T47D (cell line): Measurements from ENCODE around the gene RUVBL2.

Experiments used
- DNase-seq, 2 experiments: peaks; one replicate each; pipeline versions ENCODE4 v3.0.0 to v3.0.0-alpha.2; 2011 to 2012; ENCODE audit warnings: low read depth in 1 of 2, low spot score in 1 of 2
- JUND ChIP-seq: IDR thresholded peaks from 2 replicates; pipeline ENCODE4 v1.6.1; 2012; ENCODE audit warnings: low read depth
- in situ Hi-C: cut with HindIII; loops from 2 replicates; pipeline ENCODE4 v1.10.0; 2016; ENCODE audit warnings: low sequenced_read_pairs, low pct_unique_long_range_greater_than_20kb

RUVBL2 gene

GRCh38 chr19:48959341-48960239 is 34.1 kb upstream of the RUVBL2 start:
- in situ Hi-C loops: no loop called here
- no peak for TF ChIP-seq JUND
- no peak for DNase-seq

GRCh38 chr19:48961051-48961649 is 32.5 kb upstream of the RUVBL2 start:
- in situ Hi-C loops: no loop called here
- TF ChIP-seq JUND: no peak
- no peak for DNase-seq

- TF ChIP-seq JUND: no peak
- in situ Hi-C loops: no loop called here
- no peak for DNase-seq
Measured at GRCh38 chr19:48961673-48962028, 32.0 kb upstream of the RUVBL2 start.

DNA sequence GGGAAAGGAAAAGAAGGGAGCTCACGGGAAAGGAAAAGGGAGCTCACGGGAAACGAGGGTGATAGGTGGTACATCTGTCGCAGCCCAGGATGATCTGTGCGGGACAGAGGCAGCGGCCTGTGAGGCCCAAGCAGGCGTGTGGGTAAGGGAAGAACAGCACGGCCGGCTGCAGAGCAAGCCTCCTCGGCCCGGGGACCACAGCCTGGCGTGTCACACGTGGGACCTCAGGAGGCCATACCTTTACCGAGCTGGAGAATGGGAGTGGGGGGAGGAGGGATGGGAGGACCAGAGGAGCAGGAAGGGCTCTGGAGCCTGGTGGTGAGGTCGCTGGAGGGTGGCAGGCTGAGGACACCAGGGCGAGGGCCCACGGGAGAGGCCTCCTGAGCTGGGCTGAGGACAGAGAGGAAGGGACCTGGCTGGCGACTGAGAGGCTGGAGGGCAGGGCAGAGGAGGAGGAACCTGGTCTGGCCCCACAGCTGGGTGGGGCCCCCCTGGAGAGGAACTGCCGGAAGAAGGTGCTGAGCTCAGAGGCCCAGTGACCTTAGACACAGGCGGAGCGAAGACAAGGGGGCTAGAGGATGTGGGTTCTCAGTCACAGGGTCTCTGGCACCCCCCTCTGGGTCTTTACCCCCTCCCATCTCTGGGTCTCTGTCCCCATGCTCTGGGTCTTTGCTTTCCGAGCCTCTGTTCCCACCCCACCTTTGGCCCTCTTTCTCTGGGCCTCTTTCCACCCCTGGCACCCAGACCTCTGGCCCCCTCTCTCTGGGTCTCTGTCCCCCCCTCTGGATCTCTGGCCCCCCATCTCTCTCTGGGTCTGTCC is 31.4 kb upstream of the RUVBL2 start:
- in situ Hi-C loops: no loop called here
- no peak for TF ChIP-seq JUND
- DNase-seq: no peak

GRCh38 chr19:48962849-48963165 is 30.9 kb upstream of the RUVBL2 start:
- no peak for TF ChIP-seq JUND
- in situ Hi-C loops: no loop called here
- DNase-seq: no peak

DNA sequence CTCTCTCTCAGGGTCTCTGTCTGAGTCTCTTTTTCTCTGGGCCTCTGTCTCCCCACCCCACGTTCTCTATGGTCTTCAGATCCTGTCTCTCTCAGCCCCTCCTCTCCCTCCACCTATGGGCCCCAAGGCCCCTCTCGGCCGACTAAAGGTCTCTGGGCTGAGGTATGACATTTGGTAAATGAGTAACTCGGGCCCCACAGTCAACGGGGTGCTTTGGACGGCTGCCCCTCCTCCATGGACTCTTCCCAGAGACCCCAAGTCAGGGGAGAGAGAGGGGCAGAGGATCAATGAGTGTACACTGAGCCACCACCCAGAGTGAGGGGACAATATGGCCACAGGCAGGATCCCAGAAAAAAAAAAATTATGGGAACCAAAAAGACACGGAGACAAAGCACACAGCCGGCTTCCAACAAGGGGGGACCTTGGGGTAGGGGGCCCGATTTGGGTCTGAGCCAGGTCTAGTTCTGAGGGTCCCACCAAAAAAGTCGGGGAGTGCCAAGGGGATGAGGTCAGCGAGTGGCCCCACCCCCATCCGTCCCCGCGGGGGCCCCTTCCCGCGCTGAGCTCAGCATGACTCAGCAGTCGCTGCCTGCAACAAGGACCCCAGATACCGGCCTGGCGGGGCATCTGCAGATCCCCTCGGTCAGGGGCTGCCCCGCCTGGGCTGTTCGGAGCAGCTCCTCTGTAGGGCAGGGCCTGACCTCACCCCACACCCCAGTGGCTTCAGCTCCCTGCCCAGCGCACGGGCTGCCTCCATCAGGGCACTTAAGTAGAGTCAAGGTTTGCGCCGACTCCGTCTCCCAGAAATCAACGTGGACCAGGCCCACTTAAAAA is 30.1 kb upstream of the RUVBL2 start:
- in situ Hi-C loops: no loop called here
- TF ChIP-seq JUND: no peak
- no peak for DNase-seq

DNA sequence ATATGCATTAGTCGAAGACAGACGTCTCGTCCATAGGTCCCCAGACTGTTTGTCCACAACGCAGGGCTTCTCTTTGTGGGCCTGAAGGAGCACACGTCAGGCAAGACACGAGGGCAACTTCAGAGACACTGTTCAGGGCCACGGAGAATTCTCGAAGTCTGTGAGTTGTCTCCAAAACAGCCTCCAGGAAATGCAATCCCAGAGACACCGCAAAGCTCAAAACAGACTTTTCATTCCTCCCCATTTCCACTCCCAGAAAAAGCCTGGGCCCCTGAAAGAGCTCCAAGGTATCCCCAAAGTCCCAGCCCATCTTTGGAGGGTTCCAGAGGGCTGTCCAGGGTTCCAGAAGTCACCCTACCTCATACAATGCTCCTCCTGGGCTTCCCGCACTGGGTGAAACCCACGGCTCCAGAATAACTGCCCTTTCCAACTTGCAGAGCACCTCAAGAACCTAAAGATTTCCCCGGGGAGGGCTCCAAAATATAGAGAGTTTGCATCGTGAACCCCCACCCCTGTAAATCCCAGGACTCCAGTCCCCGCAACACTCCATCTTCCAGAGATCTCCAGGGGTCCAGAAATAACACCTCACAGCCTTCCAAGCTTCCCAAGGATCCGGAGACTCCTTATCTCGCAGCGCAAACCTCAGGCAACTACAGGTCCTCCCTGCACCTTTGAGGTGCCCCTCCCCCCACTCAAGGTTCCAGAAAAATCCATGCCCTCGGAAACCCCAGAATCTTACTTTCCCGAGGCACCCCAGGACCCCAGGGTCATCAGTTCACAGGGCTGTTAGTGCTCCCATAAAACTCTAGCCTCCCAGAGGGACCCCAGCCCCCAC is 29.3 kb upstream of the RUVBL2 start:
- in situ Hi-C loops: no loop called here
- TF ChIP-seq JUND: no peak
- no peak for DNase-seq

GRCh38 chr19:48965040-48965805 is 28.5 kb upstream of the RUVBL2 start, which contains the start of gene FTL:
Gene FTL, plus strand, starts transcription at chr19:48965309. Its CDS starts 199 bp downstream, at chr19:48965508.
- TF ChIP-seq JUND: no peak
- in situ Hi-C loops: no loop called here
- DNase-seq: peak; percentile 91 to 96

DNA sequence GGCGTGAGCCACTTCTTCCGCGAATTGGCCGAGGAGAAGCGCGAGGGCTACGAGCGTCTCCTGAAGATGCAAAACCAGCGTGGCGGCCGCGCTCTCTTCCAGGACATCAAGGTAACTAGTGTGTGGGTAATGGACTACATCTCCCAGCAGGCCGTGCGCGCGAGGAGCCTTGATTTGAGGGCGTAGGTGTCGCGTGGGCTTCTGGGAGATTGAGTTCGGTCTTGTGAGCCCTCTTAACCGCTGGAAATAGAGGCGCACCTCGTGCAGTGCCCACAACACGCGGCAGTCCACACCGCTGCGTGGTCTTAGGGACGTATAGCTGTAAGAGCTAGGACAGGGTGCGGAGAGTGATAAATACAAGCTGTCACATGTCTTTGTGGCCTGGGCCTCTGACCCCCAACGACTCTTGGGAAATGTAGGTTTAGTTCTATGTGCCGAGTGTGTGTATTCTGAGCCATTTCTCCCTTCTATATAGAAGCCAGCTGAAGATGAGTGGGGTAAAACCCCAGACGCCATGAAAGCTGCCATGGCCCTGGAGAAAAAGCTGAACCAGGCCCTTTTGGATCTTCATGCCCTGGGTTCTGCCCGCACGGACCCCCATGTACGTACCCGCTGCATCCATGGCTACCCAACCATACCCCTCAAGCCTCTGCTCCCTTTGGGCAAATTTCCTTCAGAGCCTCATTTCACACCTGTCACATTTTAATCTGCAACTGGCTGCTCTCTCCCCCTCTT is 27.7 kb upstream of the RUVBL2 start:
- DNase-seq: peak; percentile 65 to 90
- in situ Hi-C loops: no loop called here

More for the DNA sequence above, 27.7 kb upstream of the RUVBL2 start:
- no peak for TF ChIP-seq JUND
